Muscle layer of colon (tissue), 2 donors: ENCODE results near the gene TMEM116.
"Not testable (repeated sequence)": the region's sequence is repeated elsewhere in the genome, so short reads cannot be mapped to it uniquely, and the experiment has no call there.

ENCODE experiments used
- H3K27ac ChIP-seq: one replicate; pipeline ENCODE4 v1.7.0; 2013; ENCODE audit warnings: low read depth, mild to moderate bottlenecking, low read length, moderate library complexity
- H3K27me3 ChIP-seq, 2 donors: one replicate each; pipeline ENCODE4 v1.7.0; 2013; ENCODE audit warnings: low read length in 2 of 2, mild to moderate bottlenecking in 2 of 2; ENCODE audit not compliant: insufficient read depth in 2 of 2, control insufficient read depth in 1 of 2
- H3K36me3 ChIP-seq: one replicate; pipeline ENCODE4 v1.7.0; 2013; ENCODE audit warnings: mild to moderate bottlenecking, low read length; ENCODE audit not compliant: insufficient read depth
- H3K4me1 ChIP-seq: one replicate; pipeline ENCODE4 v1.7.0; 2013; ENCODE audit warnings: mild to moderate bottlenecking, low read length; ENCODE audit not compliant: insufficient read depth
- H3K4me3 ChIP-seq, 2 donors: one replicate each; pipeline ENCODE4 v1.7.0; 2013; ENCODE audit warnings: low read length in 2 of 2, low read depth in 1 of 2, mild to moderate bottlenecking in 1 of 2, moderate library complexity in 1 of 2
- H3K9ac ChIP-seq: one replicate; pipeline ENCODE4 v1.7.0; 2013; ENCODE audit warnings: low read length
- H3K9me3 ChIP-seq: one replicate; pipeline ENCODE4 v1.7.0; 2013; ENCODE audit warnings: mild to moderate bottlenecking, low read length
- donor health status: abdominal sarcoma.
- donor health status: Adenocarcinoma of cecum.

Gene TMEM116

GRCh38 chr12:112012775-112013600 is at the start of gene TMEM116, which contains the start of gene ERP29:
Gene TMEM116 (minus strand): TSS chr12:112013165. CDS start chr12:112005270, 7,895 bp downstream.
Gene ERP29 (plus strand): TSS chr12:112013426. CDS start chr12:112013466, 40 bp downstream.
- Histone ChIP-seq H3K36me3 (peaks cover 10% of the 10 kb centered on the region), H3K9me3 (no peaks in the 10 kb centered on the region), H3K4me1 (peaks cover 27% of the 10 kb centered on the region), H3K4me3 (peak within 1 kb of the TSS; percentile 94), H3K27ac (peak within 1 kb of the TSS; percentile 99), H3K27me3 (no peaks in the 10 kb centered on the region), H3K9ac (peak within 1 kb of the TSS; percentile 99)

- no peaks in the 10 kb centered on the region for H3K4me1 ChIP-seq
- no peak overlapping the region for H3K9ac ChIP-seq
- no peak overlapping the region for H3K27ac ChIP-seq
- no peak overlapping the region for H3K4me3 ChIP-seq
- no peaks in the 10 kb centered on the region for H3K27me3 ChIP-seq
- H3K9me3 ChIP-seq: no peaks in the 10 kb centered on the region
- H3K36me3 ChIP-seq: peaks cover 35% of the 10 kb centered on the region
These were observed 48.2 kb upstream of the TMEM116 start for GRCh38 chr12:112061137-112061536.

- peaks cover 53% of the 10 kb centered on the region for H3K36me3 ChIP-seq
These were observed 36.4 kb upstream of the TMEM116 start for GRCh38 chr12:112049351-112049750.

GRCh38 chr12:112046003-112046402 is 33.0 kb upstream of the TMEM116 start:
- Histone ChIP-seq H3K27ac (peak overlapping the region; percentile 18), H3K36me3 (peaks cover 49% of the 10 kb centered on the region), H3K27me3 (no peaks in the 10 kb centered on the region), H3K4me3 (no peak overlapping the region), H3K9me3 (no peaks in the 10 kb centered on the region), H3K4me1 (peaks cover 32% of the 10 kb centered on the region), H3K9ac (no peak overlapping the region)

More at GRCh38 chr12:112049351-112049750, 36.4 kb upstream of the TMEM116 start:
- Histone ChIP-seq H3K27ac (no peak overlapping the region), H3K4me3 (no peak overlapping the region), H3K9ac (no peak overlapping the region), H3K27me3 (no peaks in the 10 kb centered on the region), H3K9me3 (no peaks in the 10 kb centered on the region), H3K4me1 (peaks cover 32% of the 10 kb centered on the region)

GRCh38 chr12:112036614-112037013 is 23.6 kb upstream of the TMEM116 start:
- not testable (repeated sequence) for H3K4me3 ChIP-seq, H3K27ac ChIP-seq
- H3K36me3 ChIP-seq: peaks cover 67% of the 10 kb centered on the region

GRCh38 chr12:112035219-112035785 is 22.3 kb upstream of the TMEM116 start:
- no peaks in the 10 kb centered on the region for H3K27me3 ChIP-seq
- no peaks in the 10 kb centered on the region for H3K9me3 ChIP-seq
- no peak overlapping the region for H3K27ac ChIP-seq
- no peak overlapping the region for H3K9ac ChIP-seq
- H3K4me1 ChIP-seq: no peaks in the 10 kb centered on the region
- H3K4me3 ChIP-seq: no peak overlapping the region
- peaks cover 68% of the 10 kb centered on the region for H3K36me3 ChIP-seq

More at GRCh38 chr12:112036614-112037013, 23.6 kb upstream of the TMEM116 start:
- H3K27me3 ChIP-seq, H3K9ac ChIP-seq, H3K4me1 ChIP-seq, H3K9me3 ChIP-seq: not testable (repeated sequence)

- no peaks in the 10 kb centered on the region for H3K27me3 ChIP-seq
- no peak overlapping the region for H3K4me3 ChIP-seq
- H3K4me1 ChIP-seq: no peaks in the 10 kb centered on the region
- H3K36me3 ChIP-seq: peaks cover 64% of the 10 kb centered on the region
- H3K27ac ChIP-seq: no peak overlapping the region
- no peaks in the 10 kb centered on the region for H3K9me3 ChIP-seq
- no peak overlapping the region for H3K9ac ChIP-seq
These were observed 19.3 kb upstream of the TMEM116 start for GRCh38 chr12:112032292-112032691.

GRCh38 chr12:112031472-112031871 is 18.5 kb upstream of the TMEM116 start:
- no peak overlapping the region for H3K4me3 ChIP-seq
- peaks cover 59% of the 10 kb centered on the region for H3K36me3 ChIP-seq
- H3K4me1 ChIP-seq: no peaks in the 10 kb centered on the region
- H3K27ac ChIP-seq: no peak overlapping the region
- no peaks in the 10 kb centered on the region for H3K9me3 ChIP-seq
- no peak overlapping the region for H3K9ac ChIP-seq
- H3K27me3 ChIP-seq: no peaks in the 10 kb centered on the region

GRCh38 chr12:112029301-112029700 is 16.3 kb upstream of the TMEM116 start:
- no peaks in the 10 kb centered on the region for H3K4me1 ChIP-seq
- H3K27ac ChIP-seq: no peak overlapping the region
- H3K36me3 ChIP-seq: peaks cover 49% of the 10 kb centered on the region
- H3K9me3 ChIP-seq: no peaks in the 10 kb centered on the region
- no peaks in the 10 kb centered on the region for H3K27me3 ChIP-seq
- H3K9ac ChIP-seq: no peak overlapping the region
- no peak overlapping the region for H3K4me3 ChIP-seq

- Histone ChIP-seq H3K4me3 (no peak overlapping the region), H3K9me3 (no peaks in the 10 kb centered on the region), H3K9ac (no peak overlapping the region), H3K27me3 (no peaks in the 10 kb centered on the region), H3K27ac (no peak overlapping the region), H3K4me1 (no peaks in the 10 kb centered on the region), H3K36me3 (peaks cover 54% of the 10 kb centered on the region)
These were observed 12.9 kb upstream of the TMEM116 start for GRCh38 chr12:112025808-112026375.

- Histone ChIP-seq H3K4me1 (no peaks in the 10 kb centered on the region), H3K9ac (no peak overlapping the region), H3K36me3 (peaks cover 49% of the 10 kb centered on the region), H3K4me3 (no peak overlapping the region), H3K27me3 (no peaks in the 10 kb centered on the region), H3K9me3 (no peaks in the 10 kb centered on the region), H3K27ac (no peak overlapping the region)
These were observed 10.9 kb upstream of the TMEM116 start for GRCh38 chr12:112023759-112024396.
